HK-2 (cell line): ENCODE data around the gene HOPX.
"Not testable (repeated sequence)": the region's sequence is repeated elsewhere in the genome, so short reads cannot be mapped to it uniquely, and the experiment has no call there.

Source experiments
- DNase-seq: peaks from one replicate; pipeline ENCODE4 v3.0.0-alpha.2; 2018; ENCODE audit not compliant: unreplicated experiment

HOPX gene

GRCh38 chr4:56688094-56688647, 7.1 kb upstream of the HOPX start:
- no peak for DNase-seq

DNA sequence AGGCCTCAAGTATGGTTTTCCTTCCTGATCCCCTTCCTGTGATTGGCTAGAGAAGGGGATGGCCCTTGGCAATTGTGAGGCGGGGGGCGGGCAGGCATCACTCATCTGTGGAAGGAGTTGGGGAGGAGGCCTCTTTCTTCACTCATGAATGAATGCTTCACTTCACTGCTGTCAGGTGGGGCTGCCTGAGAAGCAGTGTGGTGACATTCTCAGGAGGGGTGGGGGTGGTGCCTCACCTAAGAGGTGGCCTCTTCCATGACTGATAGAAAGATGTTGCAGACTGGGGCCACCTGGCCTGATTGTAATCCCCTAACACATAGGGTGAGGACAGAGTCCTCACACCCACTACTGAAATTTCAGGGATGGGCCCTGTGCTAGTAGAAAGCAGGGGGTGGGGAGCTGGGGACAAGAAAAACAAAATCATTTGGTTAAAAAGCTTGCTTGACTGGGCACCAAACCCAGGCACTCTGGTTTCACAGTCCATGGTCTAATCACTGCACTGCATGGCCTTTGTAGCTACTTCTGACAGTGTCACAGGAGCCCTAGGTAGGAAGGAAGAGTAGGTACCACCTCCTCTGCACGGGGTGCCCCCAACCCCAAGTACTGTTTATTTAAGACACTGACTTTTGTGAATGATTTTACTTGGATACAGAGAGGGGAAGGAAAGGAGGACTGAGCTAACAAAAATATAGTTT, 5.6 kb upstream of the HOPX start:
- no peak for DNase-seq

GRCh38 chr4:56684320-56685050, 3.4 kb upstream of the HOPX start:
- DNase-seq = no peak

DNA sequence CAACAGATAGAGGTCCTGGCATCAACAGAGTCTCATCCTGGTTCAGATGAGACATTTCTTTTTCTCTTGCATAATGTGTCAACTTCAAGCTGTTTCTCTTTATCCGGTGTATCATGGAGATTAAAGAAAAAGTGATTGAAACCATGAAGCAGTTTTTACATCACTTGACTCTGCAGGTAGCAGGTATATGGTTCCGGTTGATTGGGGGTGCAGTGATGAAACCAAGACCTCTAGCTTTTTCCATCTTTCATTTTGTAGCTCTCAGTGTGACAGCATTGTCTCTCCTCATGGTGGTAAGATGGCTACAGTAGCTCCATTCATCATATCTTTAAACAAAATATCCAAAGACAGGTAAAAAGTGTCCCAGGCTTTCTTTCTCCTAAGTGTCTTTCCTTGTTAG, 2.4 kb upstream of the HOPX start:
- no peak for DNase-seq

- no peak for DNase-seq
These were observed 893 bp upstream of the HOPX start for GRCh38 chr4:56681853-56682525.

DNA sequence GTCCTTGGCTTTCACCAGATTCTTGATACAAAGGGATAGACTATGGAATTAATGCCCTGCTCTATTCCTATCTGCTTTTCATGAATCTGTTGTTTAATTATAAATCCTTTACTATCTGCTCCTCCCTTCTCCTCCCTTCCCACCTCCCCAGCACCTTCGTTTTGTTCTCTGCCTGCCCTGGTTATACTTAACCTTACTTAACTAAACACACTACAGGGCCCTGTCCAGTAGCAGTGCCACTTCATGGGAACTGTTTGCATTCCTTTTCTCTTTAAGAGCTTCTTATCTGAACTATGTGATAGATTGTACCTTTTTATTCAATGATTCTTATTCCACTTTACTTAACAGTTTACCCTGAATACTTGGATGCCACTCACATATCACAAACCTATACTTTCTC, 830 bp downstream of the HOPX start:
- DNase-seq = no peak

DNA sequence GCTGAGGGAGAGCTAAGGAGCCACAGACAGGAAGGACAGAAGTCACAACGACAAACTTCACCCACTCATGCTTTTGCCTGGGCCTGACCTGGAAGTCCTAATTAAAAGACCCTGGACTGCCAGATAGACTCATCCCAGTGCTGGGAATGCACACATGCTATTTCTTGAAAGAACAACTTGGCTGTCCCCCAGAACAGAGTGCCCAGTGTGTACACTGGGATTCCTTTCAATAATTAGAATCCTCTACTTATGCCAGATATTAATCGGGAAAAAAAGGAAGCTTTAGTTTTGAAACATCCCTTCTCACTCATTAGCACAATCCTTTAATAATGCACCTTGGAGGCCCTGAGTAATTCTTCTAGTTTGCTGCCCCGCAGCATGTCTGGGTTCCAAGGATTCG, 3.4 kb downstream of the HOPX start:
- DNase-seq = no peak

DNA sequence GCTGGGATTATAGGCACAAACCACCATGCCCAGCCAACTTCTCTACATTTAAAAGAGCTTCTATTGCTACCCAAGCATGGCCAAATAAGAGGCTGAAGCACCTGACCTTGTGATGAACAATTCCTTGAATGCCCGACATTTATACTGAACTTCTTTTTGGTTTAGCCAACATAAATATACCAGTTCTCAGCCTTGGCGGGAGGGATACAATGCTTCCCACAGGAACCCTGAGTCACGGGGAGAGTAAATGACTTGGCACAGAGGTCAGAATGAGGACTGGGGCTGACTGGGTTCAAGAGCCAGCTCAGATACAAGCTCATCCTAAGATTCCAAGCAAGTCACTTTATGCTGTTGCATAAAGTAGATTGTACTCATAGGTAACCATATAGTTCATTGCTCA, 6.1 kb downstream of the HOPX start:
- DNase-seq = no peak

DNA sequence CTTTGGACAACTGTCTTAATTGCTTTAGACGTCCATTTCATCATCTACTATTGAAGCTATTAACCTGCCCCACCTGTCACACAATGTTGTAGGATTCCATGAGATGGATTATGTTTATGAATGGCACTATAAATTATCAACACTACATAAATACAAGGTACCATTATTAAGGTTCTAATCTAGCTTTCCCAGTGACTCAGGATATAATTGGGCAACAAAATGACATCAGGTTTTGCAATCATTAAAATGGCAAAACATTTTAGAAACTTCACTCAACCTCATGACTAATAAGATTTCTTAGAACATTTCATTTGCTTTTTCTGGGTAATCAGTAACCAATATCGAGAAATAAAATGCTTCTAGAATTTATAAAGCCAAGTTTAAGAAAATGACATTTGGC, 9.2 kb downstream of the HOPX start:
- DNase-seq = no peak

- no peak for DNase-seq
These were observed 9.7 kb downstream of the HOPX start for GRCh38 chr4:56671373-56671772.

- no peak for DNase-seq
These were observed 12.8 kb downstream of the HOPX start for GRCh38 chr4:56668267-56668666.

- not testable (repeated sequence) for DNase-seq
These were observed 13.7 kb downstream of the HOPX start for GRCh38 chr4:56667396-56667795.

DNA sequence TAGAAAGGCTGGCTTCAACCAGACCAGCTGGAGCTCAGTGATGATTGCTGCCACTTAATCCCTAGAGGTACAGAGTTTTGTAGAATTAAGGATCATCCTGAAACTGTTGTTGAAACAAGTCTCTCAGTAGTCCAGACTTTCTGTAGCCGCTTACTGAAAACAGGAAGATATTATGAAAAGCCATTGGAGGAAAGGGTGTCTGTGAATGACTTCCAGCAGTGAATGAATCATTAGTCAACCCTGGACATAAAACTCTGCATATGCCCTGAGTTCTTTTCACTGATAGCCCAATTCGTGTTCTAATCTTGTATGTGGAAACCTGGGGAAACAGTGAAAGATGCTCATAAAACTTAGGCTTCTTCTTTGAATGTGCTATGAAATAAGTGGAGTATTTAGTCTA, 14.8 kb downstream of the HOPX start:
- DNase-seq = no peak

DNA sequence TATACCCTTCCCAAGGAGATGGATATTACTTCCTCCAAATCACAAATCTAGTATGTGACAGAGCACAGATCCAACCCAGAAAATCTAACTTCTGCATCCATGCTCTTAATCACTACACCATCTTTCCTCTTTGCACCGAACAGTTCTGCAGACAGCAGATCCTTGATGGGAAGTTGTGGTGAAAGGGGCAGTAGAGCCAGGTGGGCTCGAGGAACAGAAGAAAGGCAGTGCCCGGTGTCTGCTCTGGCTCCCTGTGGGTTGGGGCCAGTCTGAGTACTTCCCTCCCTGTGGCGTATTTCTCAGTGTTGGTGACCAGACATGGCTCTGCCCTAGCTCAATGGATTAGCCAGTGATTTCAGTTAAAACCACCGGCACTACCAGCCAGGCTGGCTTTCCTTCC, 15.3 kb downstream of the HOPX start:
- no peak for DNase-seq

DNA sequence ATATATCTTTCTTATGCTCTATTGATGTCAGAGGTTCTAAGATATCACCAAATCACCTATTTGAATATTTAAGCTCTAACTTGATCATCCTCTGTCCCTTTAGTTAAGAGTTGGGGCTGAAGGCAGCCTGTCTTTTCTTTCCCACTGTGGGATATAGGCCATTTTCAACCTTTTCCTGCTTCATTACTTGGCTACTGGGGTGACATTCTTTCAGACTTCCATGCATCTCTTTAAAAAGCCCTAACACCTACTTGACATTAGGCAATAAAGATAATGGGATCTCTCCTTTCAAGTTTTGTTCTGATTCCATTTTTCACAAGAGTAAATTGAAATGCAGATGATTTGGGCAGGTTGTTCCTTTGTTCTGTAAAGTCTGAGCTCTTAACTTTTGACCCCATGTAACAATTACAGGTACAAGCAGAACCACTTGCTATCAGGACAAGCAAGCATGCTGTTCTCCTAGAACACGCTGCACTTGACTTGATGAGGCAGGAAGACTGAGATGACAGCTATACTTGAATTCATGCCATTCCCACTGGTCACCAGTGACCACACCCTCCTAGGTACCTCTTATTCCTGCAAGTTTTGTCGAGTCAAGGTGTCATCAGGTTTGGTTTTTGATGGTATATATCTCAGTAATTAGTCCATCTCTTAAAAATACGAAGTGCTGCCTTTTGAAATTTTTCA, 18.2 kb downstream of the HOPX start:
- DNase-seq = no peak

GRCh38 chr4:56659946-56660345, 21.1 kb downstream of the HOPX start:
- no peak for DNase-seq

DNA sequence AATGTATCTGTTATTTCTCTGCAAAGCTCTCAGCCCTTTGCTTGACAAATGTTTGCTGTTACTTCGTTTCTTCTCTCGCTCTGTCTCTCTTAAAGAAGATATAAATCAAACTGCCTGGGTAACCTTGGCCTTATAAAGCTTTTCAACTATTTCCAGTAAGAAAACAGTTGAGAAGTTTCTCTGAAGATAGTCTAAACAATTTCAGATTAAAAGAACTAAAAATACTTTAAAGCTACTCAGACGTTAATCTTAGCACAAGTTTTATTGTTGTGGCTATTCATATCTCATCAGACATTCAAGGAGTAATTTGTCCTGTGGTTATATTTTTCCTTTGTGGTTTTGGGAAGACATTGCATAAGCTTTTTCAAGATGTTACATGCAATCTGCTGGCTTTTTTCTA, 22.6 kb downstream of the HOPX start:
- no peak for DNase-seq

DNA sequence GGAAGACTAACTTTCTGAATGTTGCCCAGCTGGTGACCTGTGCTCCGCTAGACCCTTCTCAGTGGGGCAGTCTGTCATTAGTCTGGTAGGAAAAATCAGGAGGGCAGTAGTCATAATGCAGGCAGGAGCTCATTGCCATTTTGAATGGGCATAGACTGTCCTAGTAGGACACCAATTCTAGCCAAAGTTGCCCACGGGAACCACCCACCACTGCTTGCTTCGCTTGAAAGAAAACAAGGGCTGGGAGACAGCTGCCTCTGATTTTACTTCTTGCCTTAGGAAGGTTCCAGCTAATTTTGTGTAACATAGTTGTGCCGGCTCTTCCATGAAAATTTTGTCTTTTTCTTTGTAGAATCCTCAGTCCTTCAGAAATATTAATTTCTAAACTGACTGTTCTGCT, 23.3 kb downstream of the HOPX start:
- no peak for DNase-seq

DNA sequence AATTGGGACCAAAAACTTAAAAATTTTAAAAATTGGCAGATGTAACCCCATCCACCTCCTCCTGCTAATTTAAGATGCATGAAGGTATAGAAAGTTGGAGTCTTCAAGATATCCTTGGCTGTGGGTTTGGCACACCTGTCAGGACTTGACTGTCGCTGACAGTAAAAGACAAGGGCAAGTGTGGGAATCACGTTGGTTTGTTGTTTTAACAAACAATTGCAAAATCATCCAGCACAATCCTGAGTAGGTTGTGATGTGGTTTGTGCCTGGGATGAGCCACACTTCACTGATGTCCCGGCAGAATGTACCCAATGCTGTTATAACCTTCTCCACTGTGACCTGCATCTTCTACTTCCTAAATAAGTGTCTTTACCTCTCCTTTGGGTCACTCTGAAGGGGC, 24.0 kb downstream of the HOPX start:
- DNase-seq = no peak

GRCh38 chr4:56656346-56656643, 24.8 kb downstream of the HOPX start:
- no peak for DNase-seq

DNA sequence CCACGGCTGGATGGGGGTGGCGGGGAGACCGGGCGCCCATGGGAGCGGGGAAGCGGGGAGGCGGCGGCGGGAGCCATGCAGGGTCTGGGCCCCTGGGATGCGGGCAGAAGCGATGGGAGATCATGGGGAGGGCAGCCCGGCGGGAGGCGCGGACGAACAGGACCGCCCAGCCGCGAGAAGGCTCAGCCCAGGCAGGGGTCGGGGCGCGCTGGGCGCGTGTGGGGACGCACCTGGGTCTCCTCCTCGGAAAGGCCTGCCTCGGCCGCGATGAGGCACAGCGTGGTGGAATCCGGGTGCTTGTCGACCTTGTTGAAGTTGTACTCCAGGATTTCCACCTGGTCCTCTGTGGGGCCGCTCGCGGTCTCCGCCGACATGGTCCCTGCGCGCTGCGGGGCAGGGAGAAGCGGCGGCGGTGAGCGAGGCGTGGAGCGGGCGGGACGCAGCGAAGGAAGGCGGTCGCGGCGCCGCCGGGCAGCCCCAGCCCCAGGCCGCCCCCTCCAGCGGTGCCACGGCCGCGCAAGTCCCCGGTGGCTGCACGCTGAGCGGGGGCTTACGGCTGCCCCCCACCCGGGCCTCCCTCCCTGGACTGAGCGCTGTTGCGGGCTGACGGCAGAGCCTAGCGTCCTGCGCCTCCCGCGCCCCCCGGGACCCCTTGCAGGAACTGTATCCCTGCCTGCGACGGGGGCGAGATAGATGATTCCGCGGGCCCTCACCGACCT, 25.3 kb downstream of the HOPX start:
- no peak for DNase-seq

- DNase-seq = peak; percentile 7
These were observed 25.9 kb downstream of the HOPX start for GRCh38 chr4:56655209-56655626.
